Effector memory CD8-positive, alpha-beta T cell (primary cell): ENCODE measurements around the gene PCNX1.

Source experiments
- ATAC-seq: fragments of 150-1000 bp; cut with Tn5 transposase; replicated peaks from 2 replicates; pipeline ENCODE4 v1.10.0; 2021; ENCODE audit warnings: mild to moderate bottlenecking, moderate library complexity
- DNase-seq, 3 experiments: peaks; one replicate each; pipeline ENCODE4 v3.0.0; 2021
- H3K27ac Mint-ChIP-seq, 2 donors: one replicate each; pipeline ENCODE4 v1.8.0; 2022; ENCODE audit warnings: mild to moderate bottlenecking in 2 of 2, mixed read lengths in 2 of 2, moderate library complexity in 2 of 2
- H3K27me3 Mint-ChIP-seq, 2 donors: one replicate each; pipeline ENCODE4 v1.8.0; 2022; ENCODE audit warnings: mixed read lengths in 2 of 2
- H3K36me3 Mint-ChIP-seq: one replicate; pipeline ENCODE4 v1.8.0; 2022; ENCODE audit warnings: mild to moderate bottlenecking, moderate library complexity, mixed read lengths; ENCODE audit not compliant: insufficient read depth
- H3K4me1 Mint-ChIP-seq, 2 donors: one replicate each; pipeline ENCODE4 v1.8.0; 2022; ENCODE audit warnings: low read depth in 2 of 2, mixed read lengths in 2 of 2
- H3K4me3 Mint-ChIP-seq, 2 donors: one replicate each; pipeline ENCODE4 v1.8.0; 2022; ENCODE audit warnings: mild to moderate bottlenecking in 2 of 2, mixed read lengths in 2 of 2, moderate library complexity in 2 of 2
- H3K9me3 Mint-ChIP-seq, 2 donors: one replicate each; pipeline ENCODE4 v1.8.0; 2022; ENCODE audit warnings: mixed read lengths in 2 of 2

PCNX1 gene

GRCh38 chr14:71070169-71070568, 162.9 kb downstream of the PCNX1 start:
- ATAC-seq (no peak), DNase-seq (no peak)
- Mint-ChIP-seq H3K27me3 (no peaks in the 10 kb centered on the region), H3K36me3 (peaks cover 30% of the 10 kb centered on the region), H3K4me1 (peaks cover 19 to 42% of the 10 kb centered on the region in 2 donors), H3K4me3 (no peak overlapping the region), H3K27ac (no peak overlapping the region), H3K9me3 (peaks cover 0 to 1% of the 10 kb centered on the region in 2 donors)

DNA sequence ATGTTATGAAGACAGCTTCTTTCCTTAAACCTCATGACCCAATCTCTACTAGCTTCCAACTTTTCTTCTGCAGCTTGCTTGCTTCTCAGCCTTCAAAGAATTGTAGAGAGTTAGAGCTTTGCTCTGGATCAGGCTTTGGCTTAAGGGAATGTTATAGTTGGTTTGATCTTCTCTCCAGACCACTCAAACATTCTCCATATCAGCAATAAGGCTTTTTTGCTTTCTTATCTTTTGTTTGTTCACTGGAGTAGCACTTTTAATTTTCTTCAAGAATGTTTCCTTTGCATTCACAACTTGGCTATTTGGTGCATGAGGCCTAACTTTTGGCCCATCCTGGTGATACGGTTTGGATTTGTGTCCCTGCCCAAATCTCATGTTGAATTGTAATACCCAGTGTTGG, 163.8 kb downstream of the PCNX1 start:
- Mint-ChIP-seq H3K9me3 (no peaks in the 10 kb centered on the region), H3K4me1 (peaks cover 19 to 36% of the 10 kb centered on the region in 2 donors), H3K4me3 (no peak overlapping the region), H3K27me3 (no peaks in the 10 kb centered on the region), H3K27ac (peak overlapping the region; percentile 6 to 76), H3K36me3 (peaks cover 36% of the 10 kb centered on the region)
- no peak for DNase-seq
- no peak for ATAC-seq

GRCh38 chr14:71076462-71077092, 169.3 kb downstream of the PCNX1 start:
- Mint-ChIP-seq H3K9me3 (peaks cover 0 to 4% of the 10 kb centered on the region in 2 donors), H3K27ac (no peak overlapping the region), H3K4me1 (peaks cover 15 to 28% of the 10 kb centered on the region in 2 donors), H3K36me3 (peaks cover 57% of the 10 kb centered on the region), H3K27me3 (no peaks in the 10 kb centered on the region), H3K4me3 (no peak overlapping the region)
- ATAC-seq (no peak), DNase-seq (no peak)

- H3K36me3 Mint-ChIP-seq: peaks cover 52% of the 10 kb centered on the region
- no peak overlapping the region for H3K4me3 Mint-ChIP-seq
- ATAC-seq (no peak), DNase-seq (no peak)
- H3K27me3 Mint-ChIP-seq: no peaks in the 10 kb centered on the region
- peaks cover 0 to 4% of the 10 kb centered on the region in 2 donors for H3K9me3 Mint-ChIP-seq
- H3K27ac Mint-ChIP-seq: no peak overlapping the region
- peaks cover 24 to 43% of the 10 kb centered on the region in 2 donors for H3K4me1 Mint-ChIP-seq
These were observed 171.2 kb downstream of the PCNX1 start for GRCh38 chr14:71078500-71078899.

DNA sequence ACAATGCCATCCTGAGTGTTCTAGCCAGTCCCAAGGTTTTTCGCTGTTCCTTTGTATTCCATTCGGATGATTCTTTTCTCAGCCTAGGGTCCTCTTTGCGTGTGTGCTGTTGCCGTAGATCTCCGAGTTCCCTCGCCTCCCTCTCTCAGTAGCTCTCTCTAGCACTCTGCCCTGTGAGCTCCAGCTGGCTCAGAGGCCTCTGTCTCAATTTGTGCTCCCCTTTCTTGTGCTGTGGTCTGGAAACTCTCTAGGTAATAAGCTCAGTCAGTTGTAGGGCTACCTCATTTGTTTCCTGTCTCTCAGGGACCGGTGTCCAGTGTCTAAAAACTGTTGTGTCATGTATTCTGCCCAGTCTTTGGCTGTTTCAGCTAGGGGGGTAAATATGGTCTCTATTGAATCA, 179.3 kb downstream of the PCNX1 start:
- Mint-ChIP-seq H3K4me1 (peaks cover 13 to 31% of the 10 kb centered on the region in 2 donors), H3K9me3 (no peaks in the 10 kb centered on the region), H3K27me3 (no peaks in the 10 kb centered on the region), H3K4me3 (no peak overlapping the region), H3K27ac (peak overlapping the region in 1 of 2 donors; percentile 68), H3K36me3 (peaks cover 57% of the 10 kb centered on the region)
- ATAC-seq: no peak
- no peak for DNase-seq

- H3K4me3 Mint-ChIP-seq: no peak overlapping the region
- ATAC-seq (no peak), DNase-seq (no peak)
- H3K9me3 Mint-ChIP-seq: no peaks in the 10 kb centered on the region
- H3K36me3 Mint-ChIP-seq: peaks cover 70% of the 10 kb centered on the region
- peak overlapping the region in 1 of 2 donors; percentile 55 for H3K27ac Mint-ChIP-seq
- H3K4me1 Mint-ChIP-seq: peaks cover 3 to 11% of the 10 kb centered on the region in 2 donors
- no peaks in the 10 kb centered on the region for H3K27me3 Mint-ChIP-seq
These were observed 182.7 kb downstream of the PCNX1 start for GRCh38 chr14:71089971-71090370.

DNA sequence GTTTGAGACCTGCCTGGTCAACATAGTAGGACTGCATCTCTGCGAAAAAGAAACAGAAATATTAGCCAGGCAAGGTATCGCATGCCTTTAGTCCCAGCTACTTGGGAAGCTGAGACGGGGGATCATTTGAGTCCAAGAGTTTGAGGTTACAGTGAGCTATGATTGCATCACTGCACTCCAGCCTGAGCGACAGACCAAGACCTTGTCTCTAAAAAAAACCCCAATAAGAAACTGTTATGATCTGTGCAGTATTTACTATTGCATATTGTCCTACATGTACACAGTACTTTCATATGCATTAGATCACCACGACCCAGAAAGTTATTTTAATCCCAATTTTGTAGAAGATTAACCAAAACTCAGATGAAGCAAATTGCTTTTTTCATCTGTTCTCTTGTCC, 187.5 kb downstream of the PCNX1 start:
- peaks cover 15 to 25% of the 10 kb centered on the region in 2 donors for H3K4me1 Mint-ChIP-seq
- DNase-seq (no peak), ATAC-seq (no peak)
- no peak overlapping the region for H3K4me3 Mint-ChIP-seq
- H3K9me3 Mint-ChIP-seq: no peaks in the 10 kb centered on the region
- H3K27ac Mint-ChIP-seq: peak overlapping the region in 1 of 2 donors; percentile 25
- H3K36me3 Mint-ChIP-seq: peaks cover 44% of the 10 kb centered on the region
- no peaks in the 10 kb centered on the region for H3K27me3 Mint-ChIP-seq

DNA sequence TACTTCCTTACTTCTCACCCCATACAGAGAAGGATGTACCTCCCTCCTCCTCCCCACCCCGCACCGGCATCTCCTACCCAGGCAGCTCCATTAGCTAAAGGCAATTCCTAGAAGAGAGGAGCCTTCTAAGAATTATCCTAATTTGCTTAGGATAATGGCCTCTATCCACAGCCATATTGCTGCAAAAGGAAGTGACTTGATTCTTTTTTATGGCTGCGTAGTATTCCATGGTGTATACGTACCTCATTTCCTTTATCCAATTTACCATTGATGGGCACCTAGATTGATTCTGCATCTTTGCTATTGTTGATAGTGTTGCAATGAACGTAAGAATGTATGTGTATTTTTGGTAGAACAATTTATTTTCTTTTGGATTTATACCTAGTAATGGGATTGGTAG, 189.7 kb downstream of the PCNX1 start:
- peak overlapping the region; percentile 68 to 74 for H3K27ac Mint-ChIP-seq

GRCh38 chr14:71103662-71104484, 196.6 kb downstream of the PCNX1 start:
- no peaks in the 10 kb centered on the region for H3K9me3 Mint-ChIP-seq
- H3K36me3 Mint-ChIP-seq: peaks cover 79% of the 10 kb centered on the region
- ATAC-seq (peak; percentile 65), DNase-seq (peak; percentile 14 to 23 (median 23))
- no peaks in the 10 kb centered on the region for H3K27me3 Mint-ChIP-seq
- peak overlapping the region in 1 of 2 donors; percentile 42 for H3K27ac Mint-ChIP-seq
- no peak overlapping the region for H3K4me3 Mint-ChIP-seq
- H3K4me1 Mint-ChIP-seq: peaks cover 5 to 18% of the 10 kb centered on the region in 2 donors

More for the DNA sequence above, 189.7 kb downstream of the PCNX1 start:
- DNase-seq (no peak), ATAC-seq (no peak)
- H3K4me3 Mint-ChIP-seq: no peak overlapping the region
- no peaks in the 10 kb centered on the region for H3K9me3 Mint-ChIP-seq
- H3K4me1 Mint-ChIP-seq: peaks cover 18 to 34% of the 10 kb centered on the region in 2 donors
- H3K27me3 Mint-ChIP-seq: no peaks in the 10 kb centered on the region
- peaks cover 35% of the 10 kb centered on the region for H3K36me3 Mint-ChIP-seq

DNA sequence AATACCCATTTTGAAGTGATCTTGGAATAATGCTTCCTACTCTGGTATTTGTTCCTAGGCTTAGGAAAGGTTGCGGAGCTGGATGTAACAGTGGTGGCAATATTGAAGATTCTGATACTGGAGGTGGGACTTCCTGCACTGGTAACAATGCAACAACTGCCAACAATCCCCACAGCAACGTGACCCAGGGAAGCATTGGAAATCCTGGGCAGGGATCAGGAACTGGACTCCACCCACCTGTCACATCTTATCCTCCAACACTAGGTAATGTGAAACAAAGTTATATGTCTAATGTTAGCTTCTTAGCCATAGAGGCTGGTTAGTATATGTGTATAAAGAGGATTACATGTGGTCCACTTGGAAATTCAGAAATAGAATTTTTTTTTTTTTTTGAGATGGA, 197.9 kb downstream of the PCNX1 start:
- DNase-seq (no peak), ATAC-seq (no peak)
- peaks cover 0 to 9% of the 10 kb centered on the region in 2 donors for H3K4me1 Mint-ChIP-seq
- no peaks in the 10 kb centered on the region for H3K27me3 Mint-ChIP-seq
- peaks cover 89% of the 10 kb centered on the region for H3K36me3 Mint-ChIP-seq
- H3K9me3 Mint-ChIP-seq: no peaks in the 10 kb centered on the region
- H3K4me3 Mint-ChIP-seq: no peak overlapping the region
- H3K27ac Mint-ChIP-seq: no peak overlapping the region

DNA sequence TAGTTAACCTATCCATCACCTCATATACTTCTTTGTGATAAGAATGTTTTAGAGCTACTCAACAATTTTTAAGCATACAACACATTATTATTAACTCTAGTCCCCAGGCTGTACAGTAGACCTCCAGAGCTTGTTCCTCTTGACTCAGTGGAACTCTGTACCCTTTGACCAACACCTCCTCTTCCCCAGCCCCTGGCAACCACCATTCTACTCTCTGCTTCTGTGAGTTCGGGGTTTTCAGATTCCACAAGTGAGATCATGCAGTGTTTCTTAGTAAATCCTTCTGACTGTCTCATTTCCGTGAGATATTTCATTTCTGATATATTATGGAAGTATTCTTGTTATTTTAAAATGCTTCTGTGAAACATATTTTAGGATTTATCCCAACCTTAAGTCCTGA, 200.7 kb downstream of the PCNX1 start:
- Mint-ChIP-seq H3K9me3 (no peaks in the 10 kb centered on the region), H3K27me3 (no peaks in the 10 kb centered on the region), H3K36me3 (peaks cover 99% of the 10 kb centered on the region), H3K4me1 (no peaks in the 10 kb centered on the region), H3K4me3 (no peak overlapping the region), H3K27ac (peak overlapping the region in 1 of 2 donors; percentile 81)
- no peak for ATAC-seq
- no peak for DNase-seq

- no peak for ATAC-seq
- Mint-ChIP-seq H3K4me3 (peak overlapping the region in 1 of 2 donors; percentile 21), H3K27me3 (no peaks in the 10 kb centered on the region), H3K4me1 (no peaks in the 10 kb centered on the region), H3K27ac (peak overlapping the region in 1 of 2 donors; percentile 84), H3K9me3 (no peaks in the 10 kb centered on the region), H3K36me3 (peaks cover 94% of the 10 kb centered on the region)
- no peak for DNase-seq
These were observed 201.3 kb downstream of the PCNX1 start for GRCh38 chr14:71108398-71109119.

DNA sequence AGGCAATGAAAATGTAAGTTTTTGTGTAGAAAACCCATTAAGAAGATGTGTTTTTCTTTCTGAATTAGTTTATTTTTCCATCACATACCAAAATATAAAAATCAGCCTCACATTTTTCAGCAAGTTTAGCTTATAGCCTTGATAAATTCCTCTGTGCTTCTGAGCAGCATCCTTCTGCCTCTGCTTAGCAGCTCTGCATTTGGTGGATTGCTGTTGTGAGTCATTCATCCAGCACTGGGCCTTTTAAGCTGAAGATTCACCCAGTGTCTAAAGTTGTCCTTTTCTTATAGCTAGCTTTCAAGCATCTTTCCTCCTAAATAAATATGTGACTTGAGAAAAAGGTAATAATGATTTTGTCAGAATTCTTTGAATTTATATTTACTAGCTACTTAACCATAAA, 206.1 kb downstream of the PCNX1 start:
- no peak for ATAC-seq
- Mint-ChIP-seq H3K4me1 (no peaks in the 10 kb centered on the region), H3K9me3 (no peaks in the 10 kb centered on the region), H3K27ac (peak overlapping the region in 1 of 2 donors; percentile 35), H3K27me3 (no peaks in the 10 kb centered on the region), H3K36me3 (peaks cover 67% of the 10 kb centered on the region), H3K4me3 (no peak overlapping the region)
- DNase-seq: no peak
